HepG2 (cell line): Measurements from ENCODE around the gene POLA2. TPM values are rescaled to one million over a fixed set of nuclear protein-coding genes. Genes with fewer than 3 reads are reported as not detected.

Experiments used
- AGO2 ChIP-seq: fragments of 200-400 bp; formaldehyde crosslinking; optimal IDR thresholded peaks from 2 replicates; pipeline ENCODE3; 2017; ENCODE audit warnings: mild to moderate bottlenecking, low read depth, low read length, moderate library complexity
- ATF3 ChIP-seq: sonication (generic); formaldehyde crosslinking; IDR thresholded peaks from 2 replicates; pipeline ENCODE4 v1.4.0; 2020; ENCODE audit warnings: missing genetic modification reagents
- DNMT3B ChIP-seq: conservative IDR thresholded peaks from 2 replicates; pipeline ENCODE4 v1.6.1; 2016; ENCODE audit warnings: missing biosample characterization, control low read depth
- GZF1 ChIP-seq: sonication (generic); formaldehyde crosslinking; IDR thresholded peaks from 2 replicates; pipeline ENCODE4 v1.5.1; 2020; ENCODE audit warnings: mild to moderate bottlenecking, missing genetic modification reagents
- IKZF4 ChIP-seq: sonication (generic); formaldehyde crosslinking; IDR thresholded peaks from 2 replicates; pipeline ENCODE4 v1.5.1; 2020; ENCODE audit warnings: borderline replicate concordance, mild to moderate bottlenecking, low read depth, missing genetic modification reagents; ENCODE audit errors: not compliant biosample characterization
- IRF2 ChIP-seq: IDR thresholded peaks from 2 replicates; pipeline ENCODE4 v1.6.1; 2018; ENCODE audit warnings: missing genetic modification reagents, missing compliant biosample characterization
- JDP2 ChIP-seq: sonication (generic); formaldehyde crosslinking; IDR thresholded peaks from 2 replicates; pipeline ENCODE4 v1.8.1; 2022; ENCODE audit warnings: missing genetic modification reagents, borderline replicate concordance
- KDM2A ChIP-seq: sonication (generic); formaldehyde crosslinking; IDR thresholded peaks from 2 replicates; pipeline ENCODE4 v1.4.0; 2020; ENCODE audit warnings: low read depth, missing genetic modification reagents, borderline replicate concordance
- MBD4 ChIP-seq: IDR thresholded peaks from 2 replicates; pipeline ENCODE4 v1.6.1; 2012; ENCODE audit warnings: low read length, inconsistent platforms, borderline replicate concordance
- MXD4 ChIP-seq: IDR thresholded peaks from 2 replicates; pipeline ENCODE4 v1.6.1; 2016; ENCODE audit warnings: mild to moderate bottlenecking, missing biosample characterization, missing genetic modification reagents
- NFKB2 ChIP-seq: sonication (generic); formaldehyde crosslinking; IDR thresholded peaks from 2 replicates; pipeline ENCODE4 v1.4.0; 2020; ENCODE audit warnings: missing genetic modification reagents, borderline replicate concordance
- PHF8 ChIP-seq: sonication (generic); formaldehyde crosslinking; IDR thresholded peaks from 2 replicates; pipeline ENCODE4 v1.5.0; 2020; ENCODE audit warnings: missing genetic modification reagents
- RARG ChIP-seq: sonication (generic); formaldehyde crosslinking; IDR thresholded peaks from 2 replicates; pipeline ENCODE4 v1.4.0; 2020; ENCODE audit warnings: low read depth, mild to moderate bottlenecking, missing genetic modification reagents
- SMAD3 ChIP-seq: sonication (generic); formaldehyde crosslinking; IDR thresholded peaks from 2 replicates; pipeline ENCODE4 v1.4.0; 2020; ENCODE audit warnings: missing genetic modification reagents
- SMC3 ChIP-seq: IDR thresholded peaks from 2 replicates; pipeline ENCODE4 v1.6.1; 2011; ENCODE audit warnings: low read length, improper control_type of control experiment
- TFE3 ChIP-seq: IDR thresholded peaks from 2 replicates; pipeline ENCODE4 v1.6.1; 2016
- WIZ ChIP-seq: sonication (generic); formaldehyde crosslinking; IDR thresholded peaks from 2 replicates; pipeline ENCODE4 v1.5.1; 2020; ENCODE audit warnings: mild to moderate bottlenecking, missing genetic modification reagents
- ZBTB38 ChIP-seq: sonication (generic); formaldehyde crosslinking; IDR thresholded peaks from 2 replicates; pipeline ENCODE4 v1.5.1; 2020; ENCODE audit warnings: mild to moderate bottlenecking, missing genetic modification reagents
- ZNF367 ChIP-seq: sonication (generic); formaldehyde crosslinking; IDR thresholded peaks from 2 replicates; pipeline ENCODE4 v1.4.0; 2020; ENCODE audit warnings: missing genetic modification reagents, borderline replicate concordance
- ZNF446 ChIP-seq: sonication (generic); formaldehyde crosslinking; IDR thresholded peaks from 2 replicates; pipeline ENCODE4 v1.5.0; 2020; ENCODE audit warnings: mild to moderate bottlenecking, missing genetic modification reagents
- ZNF567 ChIP-seq: sonication (generic); formaldehyde crosslinking; IDR thresholded peaks from 2 replicates; pipeline ENCODE4 v1.8.1; 2023; ENCODE audit warnings: mild to moderate bottlenecking, missing genetic modification reagents, borderline replicate concordance
- ZNF678 ChIP-seq: sonication (generic); formaldehyde crosslinking; IDR thresholded peaks from 2 replicates; pipeline ENCODE4 v1.4.0; 2020; ENCODE audit warnings: mild to moderate bottlenecking, missing genetic modification reagents
- ZNF691 ChIP-seq: sonication (generic); formaldehyde crosslinking; IDR thresholded peaks from 2 replicates; pipeline ENCODE4 v1.4.0; 2020; ENCODE audit warnings: missing genetic modification reagents, low read depth, mild to moderate bottlenecking, borderline replicate concordance
- ZNF878 ChIP-seq: sonication (generic); formaldehyde crosslinking; IDR thresholded peaks from 2 replicates; pipeline ENCODE4 v1.8.1; 2023; ENCODE audit warnings: mild to moderate bottlenecking, missing genetic modification reagents, moderate library complexity
- polyA plus RNA-seq, 8 experiments: library from polyadenylated mRNA; depleted of rRNA in 3 of 8; stranded (reverse) in 7 of 8; unstranded in 1 of 8; fragments of >200 nt; fragmentation: Illumina TruSeq in 4 of 8; extraction: Trizol in 4 of 8; gene quantifications; 2 replicates each; pipeline versions ENCODE4 v1.2.1 to v1.2.3, GENCODE V29; 2011 to 2016; ENCODE audit warnings: low read depth in 4 of 8, missing spikeins in 1 of 8, mixed read lengths in 1 of 8; ENCODE audit not compliant: insufficient read depth in 1 of 8
- total RNA-seq, 5 experiments: library from RNA; depleted of rRNA; stranded (reverse); fragments of >200 nt; fragmentation: Illumina TruSeq; extraction: Trizol; gene quantifications; 2 replicates each; pipeline ENCODE4 v1.2.3, GENCODE V29; 2016; ENCODE audit warnings: low read depth in 1 of 5
- TF ChIP-seq, protein P1 (sequence below): sonication (generic); formaldehyde crosslinking; IDR thresholded peaks from 2 replicates; pipeline ENCODE4 v1.5.0; 2020; ENCODE audit warnings: mild to moderate bottlenecking, missing genetic modification reagents, moderate library complexity
- TF ChIP-seq, protein P2 (sequence below): sonication (generic); formaldehyde crosslinking; IDR thresholded peaks from 2 replicates; pipeline ENCODE4 v1.5.0; 2020; ENCODE audit warnings: missing genetic modification reagents

The POLA2 gene
- total and polyA plus RNA-seq, 2 of the 13 experiments (the other 11 are each of a cell fraction or from before 2014, with no cell fraction given) = 9.7 to 15.6 TPM

DNA sequence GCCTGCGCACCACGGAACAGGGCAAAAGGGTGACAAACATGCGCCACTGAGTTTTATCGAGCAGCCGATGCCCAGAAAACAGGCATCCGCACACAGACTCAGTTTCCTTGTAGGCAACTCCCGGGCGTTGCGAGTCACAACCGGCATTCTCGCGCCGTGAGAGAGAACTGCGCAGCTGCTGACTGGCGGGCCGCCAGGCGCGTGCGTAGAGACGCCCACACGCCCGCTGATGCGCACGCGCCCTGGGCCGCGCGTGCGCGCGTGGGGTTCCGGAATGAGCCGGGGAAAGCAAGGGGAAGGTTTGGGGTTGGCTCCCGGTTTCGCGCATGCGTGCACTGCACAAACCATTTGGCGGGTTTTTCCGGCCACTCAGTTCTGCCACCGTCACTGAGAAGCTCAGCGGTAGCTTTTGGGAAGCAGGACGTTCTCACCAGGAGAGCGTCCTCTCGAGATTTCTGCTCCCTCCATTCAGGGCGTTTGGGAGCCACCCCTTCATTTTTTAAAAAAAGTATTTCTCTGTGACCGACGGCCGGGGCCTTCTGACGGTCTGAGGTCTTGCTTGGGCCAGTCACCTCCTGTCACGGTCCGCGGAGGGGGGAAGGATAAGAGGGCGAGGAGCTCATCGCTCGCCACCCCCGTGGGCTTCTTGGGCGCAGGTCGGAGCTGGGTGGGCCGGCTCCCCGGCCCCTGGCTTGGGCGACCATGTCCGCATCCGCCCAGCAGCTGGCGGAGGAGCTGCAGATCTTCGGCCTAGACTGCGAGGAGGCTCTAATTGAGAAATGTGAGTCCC is at the start of gene POLA2 (continued):
- TF ChIP-seq ZNF691 (CRISPR knock-in tag) (no peak), ZNF367 (CRISPR knock-in tag) (no peak), GZF1 (CRISPR knock-in tag) (no peak), PHF8 (peak; percentile 78), WIZ (CRISPR knock-in tag) (no peak), ZNF678 (CRISPR knock-in tag) (0 out of 2 replicates have a peak, but pooled peaks have one; percentile 28), MBD4 (no peak), DNMT3B (CRISPR knock-in tag) (no peak), NFKB2 (CRISPR knock-in tag) (no peak; the same call in 1 of the 2 replicates), AGO2 (peak; percentile 31), IRF2 (CRISPR knock-in tag) (0 out of 2 replicates have a peak, but pooled peaks have one; percentile 11), ZNF446 (CRISPR knock-in tag) (no peak), RARG (CRISPR knock-in tag) (0 out of 2 replicates have a peak, but pooled peaks have one; percentile 66), ZNF878 (CRISPR knock-in tag) (peak; percentile 77; the same call in 1 of the 2 replicates), ZBTB38 (CRISPR knock-in tag) (no peak; the same call in 1 of the 2 replicates), JDP2 (no peak), KDM2A (peak; percentile 71; the same call in 1 of the 2 replicates), SMAD3 (CRISPR knock-in tag) (0 out of 2 replicates have a peak, but pooled peaks have one; percentile 24), ATF3 (CRISPR knock-in tag) (no peak), SMC3 (no peak), ZNF567 (CRISPR knock-in tag) (no peak), IKZF4 (CRISPR knock-in tag) (no peak), TFE3 (CRISPR knock-in tag) (no peak), MXD4 (CRISPR knock-in tag) (peak; percentile 45; the same call in 1 of the 2 replicates)
- TF ChIP-seq, protein P1, sequence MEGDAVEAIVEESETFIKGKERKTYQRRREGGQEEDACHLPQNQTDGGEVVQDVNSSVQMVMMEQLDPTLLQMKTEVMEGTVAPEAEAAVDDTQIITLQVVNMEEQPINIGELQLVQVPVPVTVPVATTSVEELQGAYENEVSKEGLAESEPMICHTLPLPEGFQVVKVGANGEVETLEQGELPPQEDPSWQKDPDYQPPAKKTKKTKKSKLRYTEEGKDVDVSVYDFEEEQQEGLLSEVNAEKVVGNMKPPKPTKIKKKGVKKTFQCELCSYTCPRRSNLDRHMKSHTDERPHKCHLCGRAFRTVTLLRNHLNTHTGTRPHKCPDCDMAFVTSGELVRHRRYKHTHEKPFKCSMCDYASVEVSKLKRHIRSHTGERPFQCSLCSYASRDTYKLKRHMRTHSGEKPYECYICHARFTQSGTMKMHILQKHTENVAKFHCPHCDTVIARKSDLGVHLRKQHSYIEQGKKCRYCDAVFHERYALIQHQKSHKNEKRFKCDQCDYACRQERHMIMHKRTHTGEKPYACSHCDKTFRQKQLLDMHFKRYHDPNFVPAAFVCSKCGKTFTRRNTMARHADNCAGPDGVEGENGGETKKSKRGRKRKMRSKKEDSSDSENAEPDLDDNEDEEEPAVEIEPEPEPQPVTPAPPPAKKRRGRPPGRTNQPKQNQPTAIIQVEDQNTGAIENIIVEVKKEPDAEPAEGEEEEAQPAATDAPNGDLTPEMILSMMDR (CRISPR knock-in tag) = no peak
- TF ChIP-seq, protein P2, sequence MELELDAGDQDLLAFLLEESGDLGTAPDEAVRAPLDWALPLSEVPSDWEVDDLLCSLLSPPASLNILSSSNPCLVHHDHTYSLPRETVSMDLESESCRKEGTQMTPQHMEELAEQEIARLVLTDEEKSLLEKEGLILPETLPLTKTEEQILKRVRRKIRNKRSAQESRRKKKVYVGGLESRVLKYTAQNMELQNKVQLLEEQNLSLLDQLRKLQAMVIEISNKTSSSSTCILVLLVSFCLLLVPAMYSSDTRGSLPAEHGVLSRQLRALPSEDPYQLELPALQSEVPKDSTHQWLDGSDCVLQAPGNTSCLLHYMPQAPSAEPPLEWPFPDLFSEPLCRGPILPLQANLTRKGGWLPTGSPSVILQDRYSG (CRISPR knock-in tag) = no peak
